RCC 7860 (cell line): ENCODE data around the gene WDR20.

Experiments
- DNase-seq: peaks from one replicate; pipeline ENCODE4 v3.0.0-alpha.2; 2015; ENCODE audit warnings: low spot score
- FAIRE-seq: peaks from 2 replicates; lab custom pipeline; 2012; peaks lifted over from hg19 to GRCh38; lab: Jason Lieb, UNC

Gene WDR20

GRCh38 chr14:102195446-102195845 lies 55.7 kb downstream of the WDR20 start:
- no peak for FAIRE-seq

GRCh38 chr14:102196039-102196901 lies 56.6 kb downstream of the WDR20 start:
- no peak for FAIRE-seq
- DNase-seq: no peak

More at GRCh38 chr14:102195446-102195845, 55.7 kb downstream of the WDR20 start:
- DNase-seq: no peak

GRCh38 chr14:102196902-102197230 lies 57.2 kb downstream of the WDR20 start:
- no peak for FAIRE-seq

GRCh38 chr14:102197317-102197853 lies 57.7 kb downstream of the WDR20 start:
- FAIRE-seq (no peak), DNase-seq (no peak)

More at GRCh38 chr14:102196902-102197230, 57.2 kb downstream of the WDR20 start:
- no peak for DNase-seq

- FAIRE-seq: no peak
These were observed 61.1 kb downstream of the WDR20 start for GRCh38 chr14:102200690-102201352.

GRCh38 chr14:102201353-102201738 lies 61.6 kb downstream of the WDR20 start:
- no peak for FAIRE-seq

More at GRCh38 chr14:102200690-102201352, 61.1 kb downstream of the WDR20 start:
- no peak for DNase-seq

GRCh38 chr14:102201776-102202175 lies 62.1 kb downstream of the WDR20 start:
- FAIRE-seq (no peak), DNase-seq (no peak)

More at GRCh38 chr14:102201353-102201738, 61.6 kb downstream of the WDR20 start:
- DNase-seq: no peak

- FAIRE-seq (no peak), DNase-seq (no peak)
These were observed 63.2 kb downstream of the WDR20 start for GRCh38 chr14:102202944-102203343.

GRCh38 chr14:102203382-102203781 lies 63.7 kb downstream of the WDR20 start:
- no peak for FAIRE-seq
- no peak for DNase-seq

GRCh38 chr14:102205560-102205959 lies 65.9 kb downstream of the WDR20 start:
- no peak for DNase-seq
- FAIRE-seq: no peak

- no peak for FAIRE-seq
These were observed 67.2 kb downstream of the WDR20 start for GRCh38 chr14:102206918-102207317.

GRCh38 chr14:102207831-102208365 lies 68.2 kb downstream of the WDR20 start:
- DNase-seq (no peak), FAIRE-seq (no peak)

More at GRCh38 chr14:102206918-102207317, 67.2 kb downstream of the WDR20 start:
- DNase-seq: no peak

- no peak for FAIRE-seq
- DNase-seq: no peak
These were observed 69.0 kb downstream of the WDR20 start for GRCh38 chr14:102208741-102209140.

- no peak for FAIRE-seq
- no peak for DNase-seq
These were observed 69.7 kb downstream of the WDR20 start for GRCh38 chr14:102209224-102209966.

- no peak for FAIRE-seq
- DNase-seq: no peak
These were observed 70.8 kb downstream of the WDR20 start for GRCh38 chr14:102210421-102211042.

- DNase-seq: no peak
- FAIRE-seq: no peak
These were observed 71.5 kb downstream of the WDR20 start for GRCh38 chr14:102211240-102211639.

- no peak for DNase-seq
- no peak for FAIRE-seq
These were observed 72.7 kb downstream of the WDR20 start for GRCh38 chr14:102212356-102212755.

- FAIRE-seq (no peak), DNase-seq (no peak)
These were observed 73.1 kb downstream of the WDR20 start for GRCh38 chr14:102212845-102213244.

GRCh38 chr14:102213470-102213869 lies 73.8 kb downstream of the WDR20 start:
- FAIRE-seq: no peak
- DNase-seq: no peak

- no peak for FAIRE-seq
- no peak for DNase-seq
These were observed 74.4 kb downstream of the WDR20 start for GRCh38 chr14:102213984-102214658.
